DLD1 (cell line): Measurements from ENCODE around the gene SMAP1.
"Not testable (repeated sequence)": the region's sequence is repeated elsewhere in the genome, so short reads cannot be mapped to it uniquely, and the experiment has no call there.

Source experiments
- in situ Hi-C: cut with HindIII; loops from 2 replicates; pipeline ENCODE4 v1.10.0; 2017; ENCODE audit warnings: low sequenced_read_pairs

The SMAP1 gene

DNA sequence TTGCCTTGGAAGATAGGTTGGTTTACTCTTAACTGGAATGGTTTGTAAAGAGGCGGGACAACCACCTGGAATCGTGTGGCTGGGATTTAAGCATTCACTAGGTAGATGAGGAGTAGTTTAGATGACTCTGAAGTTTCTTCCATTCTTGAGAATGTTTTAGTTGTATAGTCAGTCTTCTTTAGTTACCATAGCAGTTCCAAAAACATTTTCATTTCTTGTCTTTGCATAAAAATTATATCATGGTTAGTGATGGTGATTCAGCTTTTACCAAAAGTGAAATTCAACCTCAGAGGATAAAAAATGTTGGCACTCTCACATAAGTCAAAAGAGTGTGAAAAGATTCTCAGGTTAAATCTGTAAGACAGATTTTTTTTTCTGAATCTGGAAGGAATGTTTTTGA lies 70.3 kb downstream of the SMAP1 start:
- in situ Hi-C loops = no loop called here

DNA sequence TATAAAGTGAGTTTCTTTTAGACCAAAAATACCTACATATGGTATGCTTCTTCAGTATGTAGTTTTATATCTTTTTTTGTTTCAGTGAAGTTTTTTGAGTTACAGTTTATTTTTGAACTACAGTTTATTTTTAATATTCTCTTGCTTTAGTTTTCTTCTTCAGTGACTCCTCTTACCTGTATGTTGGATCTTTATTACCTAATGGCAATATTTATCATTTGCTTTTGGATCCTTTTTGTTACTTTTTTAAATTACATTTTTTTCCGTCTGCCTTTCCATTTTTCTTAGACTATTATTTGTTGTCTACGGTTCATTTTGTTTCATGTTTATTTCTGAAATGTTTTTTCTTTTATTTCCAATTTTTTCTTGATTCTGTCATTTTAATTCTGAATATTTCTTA lies 71.9 kb downstream of the SMAP1 start:
- in situ Hi-C loops = no loop called here

DNA sequence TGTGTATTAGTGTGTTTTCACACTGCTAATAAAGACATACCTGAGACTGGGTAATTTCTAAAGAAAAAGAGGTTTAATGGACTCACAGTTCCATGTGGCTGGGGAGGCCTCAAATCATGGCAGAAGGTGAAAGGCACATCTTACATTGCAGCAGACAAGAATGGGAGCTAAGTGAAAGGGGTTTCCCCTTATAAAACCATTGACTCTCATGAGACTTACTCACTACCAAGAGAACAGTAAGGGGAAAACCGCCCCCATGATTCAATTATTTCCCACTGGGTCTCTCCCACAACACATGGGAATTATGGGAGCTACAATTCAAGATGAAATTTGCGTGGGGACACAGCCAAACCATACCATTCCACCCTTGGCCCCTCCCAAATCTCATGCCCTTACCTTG lies 73.1 kb downstream of the SMAP1 start:
- in situ Hi-C loops = not testable (repeated sequence)

DNA sequence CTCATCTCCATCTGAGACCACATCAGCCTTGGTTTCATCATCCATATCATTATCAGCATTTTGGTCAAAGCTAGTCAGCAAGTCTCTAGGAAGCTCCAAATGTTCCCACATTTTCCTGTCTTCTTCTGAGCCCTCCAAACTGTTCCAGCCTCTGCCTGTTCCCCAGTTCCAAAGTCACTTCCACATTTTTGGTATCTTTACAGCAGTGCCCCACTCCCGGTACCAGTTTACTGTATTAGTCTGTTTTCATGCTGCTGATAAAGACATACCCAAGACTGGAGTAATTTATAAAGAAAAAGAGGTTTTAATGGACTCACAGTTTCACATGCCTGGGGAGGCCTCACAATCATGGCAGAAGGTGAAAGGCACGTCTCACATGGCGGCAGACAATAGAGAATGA lies 74.8 kb downstream of the SMAP1 start:
- in situ Hi-C loops = not testable (repeated sequence)

DNA sequence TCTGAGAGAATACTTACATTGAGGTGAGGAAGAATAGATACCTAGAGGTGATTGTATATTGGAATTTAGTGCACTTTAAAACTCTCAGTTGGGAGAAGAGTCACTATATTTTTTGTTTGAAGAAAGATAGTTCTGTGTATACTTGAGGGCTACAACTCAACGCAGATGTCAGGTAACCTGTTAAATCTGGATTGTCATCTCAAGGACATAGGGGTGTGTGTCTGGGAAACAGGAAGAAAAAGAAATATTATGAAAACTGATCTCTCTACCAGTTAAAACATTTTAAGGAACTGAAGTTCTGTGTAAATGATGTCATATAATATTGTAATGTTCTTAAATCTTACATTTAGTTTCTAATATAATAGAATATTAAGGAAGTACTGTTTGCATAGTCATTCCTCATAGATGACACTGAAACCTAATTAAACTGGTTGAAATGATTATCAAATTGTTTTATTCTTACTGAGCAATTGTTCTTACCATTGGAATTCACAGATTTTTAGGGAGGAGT lies 86.2 kb downstream of the SMAP1 start:
- in situ Hi-C loops = no loop called here

DNA sequence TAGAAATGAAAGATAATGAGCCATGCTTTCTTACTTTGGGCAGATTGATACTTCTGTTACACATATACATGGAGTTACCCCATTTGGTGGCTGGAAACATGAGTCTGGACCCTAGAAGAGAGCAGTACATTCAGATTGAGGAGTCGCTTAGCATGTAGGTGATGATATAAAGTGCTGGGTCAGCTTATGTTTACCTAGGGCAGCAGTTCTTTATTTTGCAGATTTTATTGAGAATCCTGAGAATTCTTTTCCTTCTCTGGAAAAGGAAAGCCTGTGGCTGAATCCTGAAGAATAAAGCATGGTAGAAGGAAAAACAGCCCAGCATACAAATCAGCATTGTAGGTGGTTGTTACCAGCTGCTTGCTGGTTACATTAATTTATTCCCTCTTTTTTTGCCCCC lies 91.2 kb downstream of the SMAP1 start:
- in situ Hi-C loops = no loop called here

DNA sequence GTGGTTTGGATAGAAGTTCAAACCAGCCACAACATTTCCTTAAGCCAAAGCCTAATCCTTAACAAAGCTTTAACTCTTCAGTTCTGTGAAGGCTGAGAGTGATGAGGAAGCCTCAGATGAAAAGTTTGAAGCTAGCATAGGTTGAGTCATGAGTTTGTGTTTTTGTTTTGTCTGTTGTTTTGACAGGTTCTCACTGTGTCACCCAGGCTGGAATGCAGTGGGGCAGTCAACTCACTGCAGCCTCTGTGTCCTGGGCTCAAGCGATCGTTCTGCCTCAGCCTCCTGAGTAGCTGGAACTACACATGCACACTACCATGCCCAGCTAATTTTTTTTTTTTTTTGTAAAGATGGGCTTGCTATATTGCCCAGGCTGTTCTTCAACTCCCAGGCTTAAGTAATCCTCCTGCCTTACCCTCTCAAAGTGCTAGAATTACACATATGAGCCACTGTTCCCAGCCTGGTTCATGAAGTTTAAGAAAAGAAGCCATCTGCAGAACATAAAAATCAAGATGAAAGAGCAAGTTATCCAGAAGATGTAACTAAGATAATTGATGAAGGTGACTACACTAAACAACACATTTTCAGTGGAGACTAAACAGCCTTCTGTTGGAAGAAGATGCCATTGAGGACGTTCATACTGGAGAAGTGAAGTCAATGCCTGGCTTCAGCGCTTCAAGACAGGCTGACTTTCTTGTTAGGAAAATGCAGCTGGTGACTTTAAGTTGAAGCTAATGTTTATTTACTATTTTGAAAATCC lies 96.2 kb downstream of the SMAP1 start:
- in situ Hi-C loops = no loop called here

DNA sequence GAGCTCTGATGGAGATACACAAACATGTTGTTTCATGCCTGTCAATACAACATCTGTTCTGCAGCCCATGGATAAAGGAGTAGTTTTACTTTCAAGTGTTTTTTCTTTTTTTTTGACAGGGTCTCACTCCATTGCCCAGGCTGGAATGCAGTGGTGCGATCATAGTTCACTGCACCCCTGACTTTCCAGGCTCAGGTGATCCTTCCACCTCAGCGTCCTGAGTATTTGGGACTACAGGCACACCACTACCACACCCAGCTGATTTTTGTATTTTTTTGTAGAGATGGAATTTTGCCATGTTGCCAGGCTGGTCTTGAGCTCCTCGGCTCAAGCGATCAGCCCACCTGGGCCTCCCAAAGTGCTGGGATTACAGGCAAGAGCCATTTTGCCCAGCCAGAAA lies 97.0 kb downstream of the SMAP1 start:
- in situ Hi-C loops = no loop called here

DNA sequence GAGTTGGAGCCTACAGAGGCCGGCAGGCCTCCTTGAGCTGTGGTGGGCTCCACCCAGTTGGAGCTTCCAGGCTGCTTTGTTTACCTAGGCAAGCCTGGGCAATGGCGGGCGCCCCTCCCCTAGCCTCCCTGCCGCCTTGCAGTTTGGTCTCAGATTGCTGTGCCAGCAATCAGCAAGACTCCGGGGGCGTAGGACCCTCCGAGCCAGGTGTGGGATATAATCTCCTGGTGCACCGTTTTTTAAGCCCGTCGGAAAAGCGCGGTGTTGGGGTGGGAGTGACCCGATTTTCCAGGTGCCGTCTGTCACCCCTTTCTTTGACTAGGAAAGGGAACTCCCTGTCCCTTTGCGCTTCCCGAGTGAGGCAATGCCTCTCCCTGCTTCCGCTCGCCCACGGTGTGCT lies 103.7 kb downstream of the SMAP1 start:
- in situ Hi-C loops = not testable (repeated sequence)

DNA sequence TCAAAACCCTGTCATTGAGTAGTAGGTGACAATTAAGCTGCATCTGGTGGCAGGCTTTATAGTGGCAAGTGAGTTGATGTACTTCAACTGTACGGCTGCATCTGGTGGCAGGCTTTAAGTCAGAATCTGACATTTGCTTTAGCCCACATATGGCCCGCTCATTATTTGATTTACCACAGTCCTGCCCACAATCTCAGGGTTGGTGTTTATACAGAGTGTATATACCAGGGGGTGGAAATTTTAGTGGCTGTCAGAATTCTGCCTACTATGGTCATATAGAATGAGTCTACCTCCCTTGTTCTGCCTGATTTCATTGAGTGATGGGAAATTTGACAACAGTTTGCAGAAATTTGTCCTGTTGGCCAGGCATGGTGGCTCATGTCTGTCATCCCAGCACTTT lies 112.3 kb downstream of the SMAP1 start:
- in situ Hi-C loops = no loop called here

DNA sequence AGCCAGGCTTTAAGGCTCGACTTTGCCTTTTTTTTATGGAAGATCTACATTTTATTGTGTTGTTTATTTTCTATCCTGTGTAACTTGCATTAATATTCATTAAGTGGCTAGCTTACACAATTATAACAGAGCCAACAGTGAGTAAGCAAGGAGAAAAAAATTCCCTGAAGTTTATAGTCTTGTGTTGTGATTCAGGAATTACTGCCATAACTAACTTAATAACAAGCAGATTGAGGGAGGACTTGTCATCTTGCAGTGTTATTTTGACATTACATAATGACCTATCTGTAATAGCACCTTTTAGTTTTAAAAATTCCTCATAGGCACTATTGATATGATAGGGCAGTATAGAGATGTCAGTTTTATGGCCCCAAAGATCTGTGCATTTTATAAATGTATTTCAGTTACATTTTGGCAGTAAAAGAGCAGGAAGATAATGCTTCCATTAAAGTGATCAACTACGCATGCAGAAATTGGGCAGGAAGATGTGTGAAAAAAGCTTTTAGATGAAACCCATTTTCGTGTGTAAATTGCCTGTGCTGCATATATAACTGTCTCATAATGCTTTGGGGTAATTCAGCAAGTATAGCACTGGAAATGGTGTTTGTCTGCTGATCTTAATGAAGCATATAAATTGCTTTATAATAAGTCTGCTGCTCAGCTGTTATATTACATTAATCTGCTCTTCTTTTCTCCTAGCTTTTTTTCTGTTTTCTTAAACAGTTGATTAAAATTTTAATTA lies 123.0 kb downstream of the SMAP1 start:
- in situ Hi-C loops = no loop called here

DNA sequence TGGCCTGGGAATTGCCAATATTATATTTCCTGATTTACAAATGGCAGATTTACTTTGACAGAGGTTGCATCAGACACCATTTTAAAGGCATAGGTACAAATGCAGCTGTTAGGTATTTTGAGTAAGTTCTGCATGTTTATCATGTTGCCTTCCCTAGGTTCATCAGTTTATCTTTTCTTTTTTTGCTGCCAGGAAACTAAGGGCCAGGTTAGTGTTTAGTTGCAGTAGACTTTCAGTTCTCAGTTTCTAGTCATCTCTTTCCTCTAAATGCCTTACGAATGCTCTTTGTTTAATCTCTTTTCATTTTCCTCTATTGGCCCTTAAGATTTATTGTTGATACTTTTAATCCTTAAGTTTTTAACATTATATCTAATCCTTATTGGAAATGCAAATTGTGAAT lies 129.9 kb downstream of the SMAP1 start:
- in situ Hi-C loops = no loop called here

DNA sequence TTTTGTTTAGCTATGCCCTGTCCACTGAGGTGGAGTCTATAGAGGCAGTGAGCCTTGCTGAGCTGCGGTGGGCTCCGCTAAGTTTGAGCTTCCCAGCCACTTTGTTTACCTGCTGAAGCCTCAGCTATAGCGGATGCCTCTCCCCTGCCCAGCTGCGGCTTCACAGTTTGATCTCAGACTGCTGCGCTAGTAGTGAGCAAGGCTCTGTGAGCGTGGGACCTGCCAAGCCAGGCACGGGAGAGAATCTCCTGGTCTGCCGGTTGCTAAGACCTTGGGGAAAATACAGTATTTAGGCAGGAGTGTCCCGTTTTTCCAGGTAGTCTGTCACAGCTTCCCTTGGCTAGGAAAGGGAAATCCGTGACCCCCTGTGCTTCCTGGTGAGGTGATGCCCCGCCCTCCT lies 138.4 kb downstream of the SMAP1 start:
- in situ Hi-C loops = no loop called here

DNA sequence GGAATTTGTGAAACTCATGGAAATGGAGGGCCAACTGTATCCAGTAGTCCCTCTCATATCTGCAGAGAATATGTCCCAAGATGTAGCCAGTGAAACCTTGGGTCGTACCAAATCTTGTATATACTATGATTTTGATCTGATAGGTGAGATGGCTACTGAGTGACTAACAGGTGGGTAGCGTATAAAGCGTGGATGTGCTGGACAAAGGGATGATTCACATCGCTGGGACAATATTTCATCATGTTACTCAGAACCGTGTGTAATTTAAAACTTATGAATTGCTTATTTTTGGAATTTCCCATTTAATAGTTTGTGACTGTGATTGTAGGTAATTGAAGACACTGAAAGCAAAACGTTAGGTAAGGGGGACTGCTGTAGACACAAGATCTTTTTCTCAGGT lies 144.1 kb downstream of the SMAP1 start:
- in situ Hi-C loops = no loop called here

DNA sequence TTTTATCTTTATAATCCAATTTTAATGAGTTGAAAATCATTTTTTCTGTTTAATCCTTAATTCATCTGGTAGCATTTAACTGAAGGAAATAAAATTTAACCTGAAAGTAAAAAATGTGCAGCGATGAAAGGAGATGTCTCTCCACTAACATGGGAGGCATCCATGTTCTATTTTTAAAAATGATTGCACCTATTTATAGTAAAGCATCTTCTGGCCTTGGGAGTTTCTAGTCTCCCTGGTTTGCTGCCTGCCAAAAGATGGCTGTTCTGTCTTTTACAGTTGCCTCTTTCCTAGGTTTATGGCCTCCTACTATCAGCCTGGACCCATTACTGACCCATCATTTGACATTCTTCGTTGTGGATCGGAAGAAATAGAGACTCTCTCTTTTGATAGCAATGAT lies 146.2 kb downstream of the SMAP1 start:
- in situ Hi-C loops = no loop called here

DNA sequence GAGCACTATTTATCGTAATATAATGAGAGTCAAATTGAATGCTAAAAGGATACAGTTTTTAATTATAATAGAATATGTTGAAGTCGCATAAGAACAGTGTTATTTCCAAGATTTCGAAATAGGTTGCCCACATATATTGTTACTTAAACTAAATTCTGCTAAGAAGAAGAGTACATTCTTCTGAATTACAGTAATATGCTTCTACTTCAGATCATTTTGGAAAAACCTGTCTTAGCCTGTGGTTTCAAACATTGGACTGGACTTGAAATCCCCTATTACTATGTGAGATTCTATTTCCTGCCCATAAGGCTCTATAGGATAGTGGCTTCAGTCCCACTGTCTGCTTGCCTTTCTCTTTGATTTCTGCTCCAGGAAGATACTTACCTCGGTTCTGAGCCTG lies 152.0 kb downstream of the SMAP1 start:
- in situ Hi-C loops = no loop called here

DNA sequence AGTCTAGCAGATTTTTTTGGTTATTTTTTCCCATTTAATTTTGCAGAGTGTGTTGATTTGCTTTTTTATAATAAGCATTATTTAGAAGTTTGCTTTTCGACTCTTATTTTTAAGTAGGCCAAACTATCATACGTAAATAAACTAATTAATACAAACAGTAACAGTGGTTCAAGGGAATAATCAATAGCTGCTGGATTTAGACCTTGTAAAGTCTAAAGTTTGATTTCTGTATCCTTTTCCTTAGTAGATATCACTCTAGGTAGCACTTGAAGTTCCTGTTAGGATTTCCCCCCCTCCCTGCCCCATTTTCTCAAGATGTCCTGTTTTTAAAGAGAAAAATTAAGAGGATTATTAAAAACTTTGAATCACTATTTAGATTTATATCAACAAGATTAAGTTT lies 153.1 kb downstream of the SMAP1 start:
- in situ Hi-C loops = no loop called here

DNA sequence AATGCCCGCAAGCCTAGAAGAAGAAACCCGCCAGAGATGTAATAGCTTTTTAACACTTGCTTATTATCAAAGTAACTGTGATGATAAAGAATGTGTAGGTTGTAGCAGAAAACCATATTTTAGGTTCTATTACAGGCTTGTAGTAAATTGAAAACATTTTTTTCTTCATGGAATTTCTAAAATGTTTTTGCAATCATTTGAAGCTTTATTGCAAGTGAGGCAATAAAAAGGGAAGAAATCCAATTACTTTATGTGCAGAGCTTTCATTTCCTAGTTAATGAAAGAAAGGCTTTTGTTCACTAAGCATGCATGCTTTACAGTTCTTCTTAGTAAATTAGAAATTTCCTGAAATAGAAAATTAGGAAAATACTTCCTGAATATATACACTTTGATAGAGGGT lies 154.1 kb downstream of the SMAP1 start:
- in situ Hi-C loops = no loop called here

DNA sequence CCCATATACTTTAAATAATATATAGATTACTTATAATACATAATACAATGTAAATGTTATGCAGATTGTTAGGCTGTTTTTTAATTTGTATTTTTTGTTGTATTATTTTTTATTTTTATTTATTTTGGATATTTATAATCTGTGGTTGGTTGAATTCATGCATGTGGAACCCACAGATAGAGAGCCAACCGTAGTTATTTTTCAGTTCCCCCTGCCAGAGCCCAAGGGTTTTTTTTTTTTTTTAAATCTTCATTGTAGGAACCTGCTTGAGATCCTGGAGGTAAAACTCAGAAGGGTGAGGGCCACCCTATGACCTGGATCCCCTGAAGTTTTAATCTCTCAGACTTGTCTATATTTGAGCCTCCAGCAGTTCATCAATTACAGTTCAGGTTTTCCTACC lies 156.0 kb downstream of the SMAP1 start:
- in situ Hi-C loops = no loop called here

DNA sequence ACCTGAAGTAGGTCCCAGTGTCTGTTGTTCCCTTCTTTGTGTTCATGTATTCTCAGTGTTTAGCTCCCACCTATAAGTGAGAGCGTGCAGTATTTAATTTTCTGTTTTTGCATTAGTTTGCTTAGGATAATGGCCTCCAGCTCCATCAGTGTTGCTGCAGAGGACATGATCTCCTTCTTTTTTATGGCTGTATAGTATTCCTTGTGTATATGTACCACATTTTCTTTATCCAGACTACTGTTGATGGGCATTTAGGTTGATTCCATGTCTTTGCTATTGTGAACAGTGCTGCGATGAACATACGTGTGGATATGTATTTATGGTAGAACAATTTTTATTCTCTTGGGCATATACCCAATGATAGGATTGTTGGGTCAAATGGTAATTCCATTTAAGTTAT lies 163.7 kb downstream of the SMAP1 start:
- in situ Hi-C loops = no loop called here

DNA sequence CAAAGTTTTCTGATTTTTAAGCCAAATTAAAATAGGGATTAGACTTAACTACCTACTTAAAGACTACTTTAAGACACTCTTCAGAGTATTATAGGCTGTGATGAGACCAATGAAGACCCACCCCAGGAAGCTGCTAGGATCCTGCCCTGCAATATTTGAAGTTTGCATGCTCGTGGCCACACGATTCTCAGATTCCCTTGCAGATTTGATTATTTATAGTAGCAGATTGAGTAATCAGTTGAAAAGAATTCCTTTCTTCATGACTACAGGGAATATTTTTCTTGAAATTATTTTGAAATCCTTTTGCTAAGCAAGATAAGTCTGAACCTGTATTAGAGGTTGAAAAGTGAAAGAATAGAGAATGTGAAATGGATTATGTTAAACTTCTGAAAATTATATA lies 166.8 kb downstream of the SMAP1 start:
- in situ Hi-C loops = no loop called here

DNA sequence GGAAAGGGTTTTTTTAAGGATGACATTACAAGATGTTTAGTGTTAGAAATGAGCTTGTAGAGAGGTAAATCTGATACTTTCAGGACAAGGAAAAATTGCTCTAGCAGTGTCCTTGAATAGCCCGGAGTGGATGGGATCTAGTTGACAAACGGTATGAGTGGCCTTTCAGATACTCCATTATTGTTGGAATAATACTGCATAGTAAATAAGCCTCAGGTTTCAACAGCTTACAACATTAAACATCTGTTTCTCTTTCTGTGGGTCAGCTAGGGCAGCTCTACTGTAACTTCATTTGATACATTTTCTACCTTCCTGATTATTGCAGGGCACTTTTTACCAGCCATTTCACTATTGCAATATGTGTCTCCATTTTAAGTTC lies 171.2 kb downstream of the SMAP1 start:
- in situ Hi-C loops = no loop called here
